GM23248 (cell line): ENCODE results near the gene MAML2.

Source experiments
- EZH2 ChIP-seq: fragments of 200-600 bp; sonication (generic); IDR thresholded peaks from 2 replicates; pipeline ENCODE4 v1.6.1; 2018; ENCODE audit warnings: antibody characterized with exemption, mild to moderate bottlenecking; ENCODE audit not compliant: insufficient read depth, poor library complexity, severe bottlenecking
- EZH2phosphoT487 ChIP-seq: fragments of 200-600 bp; sonication (generic); IDR thresholded peaks from 2 replicates; pipeline ENCODE4 v1.6.1; 2018; ENCODE audit warnings: antibody characterized with exemption, moderate library complexity, mild to moderate bottlenecking, low read depth; ENCODE audit not compliant: insufficient read depth

- no peak for TF ChIP-seq EZH2
- TF ChIP-seq EZH2phosphoT487, result no peak
These were observed 7.6 kb downstream of the MAML2 start for GRCh38 chr11:96335388-96335787.
